ENCODE results near the gene RARB.

DNA sequence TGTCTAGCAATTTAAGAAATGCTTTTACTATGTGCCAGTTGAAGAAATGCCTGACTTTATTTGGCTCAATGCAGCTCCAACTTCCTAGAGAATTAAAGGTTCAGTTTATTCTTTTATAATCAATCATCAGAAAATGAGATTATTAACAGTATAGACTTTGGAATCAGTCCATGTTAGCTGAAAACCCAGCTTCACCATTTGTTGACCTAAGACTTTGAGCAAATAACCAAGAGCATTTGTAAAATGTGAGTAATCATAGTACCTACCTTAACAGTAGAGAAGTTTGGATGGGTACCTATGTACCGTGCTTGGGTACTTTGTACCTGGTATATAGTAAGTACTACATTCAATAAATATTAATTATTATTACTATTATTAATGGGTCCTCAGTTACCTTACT is 105.9 kb downstream of the RARB start:
- TF ChIP-seq, protein P1, sequence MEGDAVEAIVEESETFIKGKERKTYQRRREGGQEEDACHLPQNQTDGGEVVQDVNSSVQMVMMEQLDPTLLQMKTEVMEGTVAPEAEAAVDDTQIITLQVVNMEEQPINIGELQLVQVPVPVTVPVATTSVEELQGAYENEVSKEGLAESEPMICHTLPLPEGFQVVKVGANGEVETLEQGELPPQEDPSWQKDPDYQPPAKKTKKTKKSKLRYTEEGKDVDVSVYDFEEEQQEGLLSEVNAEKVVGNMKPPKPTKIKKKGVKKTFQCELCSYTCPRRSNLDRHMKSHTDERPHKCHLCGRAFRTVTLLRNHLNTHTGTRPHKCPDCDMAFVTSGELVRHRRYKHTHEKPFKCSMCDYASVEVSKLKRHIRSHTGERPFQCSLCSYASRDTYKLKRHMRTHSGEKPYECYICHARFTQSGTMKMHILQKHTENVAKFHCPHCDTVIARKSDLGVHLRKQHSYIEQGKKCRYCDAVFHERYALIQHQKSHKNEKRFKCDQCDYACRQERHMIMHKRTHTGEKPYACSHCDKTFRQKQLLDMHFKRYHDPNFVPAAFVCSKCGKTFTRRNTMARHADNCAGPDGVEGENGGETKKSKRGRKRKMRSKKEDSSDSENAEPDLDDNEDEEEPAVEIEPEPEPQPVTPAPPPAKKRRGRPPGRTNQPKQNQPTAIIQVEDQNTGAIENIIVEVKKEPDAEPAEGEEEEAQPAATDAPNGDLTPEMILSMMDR (conservative IDR thresholded peaks at IDR 0.05) = no peak
- no peak for TF ChIP-seq ZFX (IDR thresholded peaks at IDR 0.05)
